Endothelial cell (in vitro differentiated cells): ENCODE data around the gene SPAM1. TPM values are rescaled to one million over a fixed set of nuclear protein-coding genes. Genes with fewer than 3 reads are reported as not detected.

Source experiments
- DNase-seq: peaks from one replicate; pipeline ENCODE4 v3.0.0; 2021; ENCODE audit warnings: low spot score
- H3K27ac Mint-ChIP-seq: one replicate; pipeline ENCODE4 v1.8.0; 2021; ENCODE audit warnings: mixed read lengths, inconsistent platforms; ENCODE audit not compliant: unreplicated experiment
- H3K27me3 Mint-ChIP-seq: one replicate; pipeline ENCODE4 v1.8.0; 2021; ENCODE audit warnings: mild to moderate bottlenecking, moderate library complexity, mixed read lengths, inconsistent platforms; ENCODE audit not compliant: unreplicated experiment
- H3K36me3 Mint-ChIP-seq: one replicate; pipeline ENCODE4 v1.8.0; 2021; ENCODE audit warnings: mild to moderate bottlenecking, low read depth, mixed read lengths, inconsistent platforms; ENCODE audit not compliant: unreplicated experiment
- H3K4me1 Mint-ChIP-seq: one replicate; pipeline ENCODE4 v1.8.0; 2021; ENCODE audit warnings: mild to moderate bottlenecking, mixed read lengths, inconsistent platforms; ENCODE audit not compliant: unreplicated experiment
- H3K4me3 Mint-ChIP-seq: one replicate; pipeline ENCODE4 v1.8.0; 2021; ENCODE audit warnings: mild to moderate bottlenecking, mixed read lengths, inconsistent platforms; ENCODE audit not compliant: unreplicated experiment
- H3K9me3 Mint-ChIP-seq: one replicate; pipeline ENCODE4 v1.8.0; 2021; ENCODE audit warnings: mixed read lengths, inconsistent platforms; ENCODE audit not compliant: unreplicated experiment
- total RNA-seq: library from RNA; stranded (reverse); fragmentation: NEBNext Ultra II Directional; extraction: Animal tissue kit (Norgen Biotek cat#: 25700); gene quantifications from one replicate; pipeline ENCODE4 v1.2.1, GENCODE V29; 2021; ENCODE audit not compliant: unreplicated experiment
- TF ChIP-seq, protein P1 (sequence below): fragments of 200-600 bp; sonication (generic); IDR thresholded peaks from one replicate; pipeline ENCODE4 v1.5.0; 2021; ENCODE audit warnings: antibody characterized with exemption; ENCODE audit not compliant: unreplicated experiment

Gene SPAM1
- total RNA-seq, 1 donor from 2014 or later: not detected

DNA sequence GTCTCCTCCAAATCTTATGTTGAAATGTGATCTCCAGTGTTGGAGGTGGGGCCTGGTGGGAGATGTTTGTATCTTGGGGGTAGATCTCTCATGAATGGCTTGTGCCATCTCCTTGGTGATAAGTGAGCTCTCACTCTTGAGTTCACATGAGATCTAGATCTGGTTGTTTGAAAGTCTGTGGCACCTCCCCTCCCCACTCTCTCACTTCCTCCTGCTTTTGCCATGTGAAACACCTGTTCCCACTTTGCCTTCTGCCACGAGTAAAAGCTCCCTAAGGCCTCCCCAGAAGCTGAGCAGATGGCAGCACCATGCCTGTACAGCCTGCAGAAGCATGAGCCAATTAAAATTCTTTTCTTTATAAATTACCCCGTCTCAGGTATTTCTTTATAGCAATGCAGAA is 84.3 kb downstream of the SPAM1 start:
- Mint-ChIP-seq H3K4me3 (no peak overlapping the region), H3K27me3 (peaks cover 2% of the 10 kb centered on the region), H3K4me1 (no peaks in the 10 kb centered on the region), H3K27ac (no peak overlapping the region), H3K36me3 (no peaks in the 10 kb centered on the region), H3K9me3 (no peaks in the 10 kb centered on the region)
- TF ChIP-seq, protein P1, sequence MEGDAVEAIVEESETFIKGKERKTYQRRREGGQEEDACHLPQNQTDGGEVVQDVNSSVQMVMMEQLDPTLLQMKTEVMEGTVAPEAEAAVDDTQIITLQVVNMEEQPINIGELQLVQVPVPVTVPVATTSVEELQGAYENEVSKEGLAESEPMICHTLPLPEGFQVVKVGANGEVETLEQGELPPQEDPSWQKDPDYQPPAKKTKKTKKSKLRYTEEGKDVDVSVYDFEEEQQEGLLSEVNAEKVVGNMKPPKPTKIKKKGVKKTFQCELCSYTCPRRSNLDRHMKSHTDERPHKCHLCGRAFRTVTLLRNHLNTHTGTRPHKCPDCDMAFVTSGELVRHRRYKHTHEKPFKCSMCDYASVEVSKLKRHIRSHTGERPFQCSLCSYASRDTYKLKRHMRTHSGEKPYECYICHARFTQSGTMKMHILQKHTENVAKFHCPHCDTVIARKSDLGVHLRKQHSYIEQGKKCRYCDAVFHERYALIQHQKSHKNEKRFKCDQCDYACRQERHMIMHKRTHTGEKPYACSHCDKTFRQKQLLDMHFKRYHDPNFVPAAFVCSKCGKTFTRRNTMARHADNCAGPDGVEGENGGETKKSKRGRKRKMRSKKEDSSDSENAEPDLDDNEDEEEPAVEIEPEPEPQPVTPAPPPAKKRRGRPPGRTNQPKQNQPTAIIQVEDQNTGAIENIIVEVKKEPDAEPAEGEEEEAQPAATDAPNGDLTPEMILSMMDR: no peak
- DNase-seq: no peak

Other genes starting within 250 kb of the SPAM1 start
- gene WASL, start 176.2 kb upstream of the SPAM1 start, total RNA-seq: 33.7 TPM
- 3.1 TPM for gene HYAL4, start 80.1 kb upstream of the SPAM1 start, total RNA-seq
- gene TMEM229A, start 107.8 kb downstream of the SPAM1 start, total RNA-seq: 0.26 TPM